Loucy (cell line): ENCODE results near the gene HADHA.

Source experiments
- CTCF ChIP-seq: fragments of 200-600 bp; sonication (generic); conservative IDR thresholded peaks from 2 replicates; pipeline ENCODE4 v1.5.1; 2014; ENCODE audit warnings: mild to moderate bottlenecking, antibody characterized with exemption, low read length
- EZH2phosphoT487 ChIP-seq: fragments of 200-600 bp; IDR thresholded peaks from 2 replicates; pipeline ENCODE4 v1.6.1; 2018; ENCODE audit warnings: antibody characterized with exemption, mild to moderate bottlenecking, moderate library complexity, borderline replicate concordance

- no peak for TF ChIP-seq CTCF
- TF ChIP-seq EZH2phosphoT487, result no peak
Observed at GRCh38 chr2:26185954-26186770, 58.3 kb downstream of the HADHA start.
